CD4-positive, alpha-beta T cell treated with Interleukin-6 at 100 ng/mL for 8 hours (primary cell): Measurements from ENCODE around the gene FARS2.
A peak's percentile ranks its signal among the peaks of the same experiment; 100 is the strongest.

Source experiments
- DNase-seq: peaks from one replicate; pipeline ENCODE4 v3.0.0-alpha.2; 2020; ENCODE audit warnings: mixed read lengths, low spot score

Gene FARS2

GRCh38 chr6:5468586-5468985 lies 207.3 kb downstream of the FARS2 start:
- DNase-seq, result no peak

GRCh38 chr6:5469101-5469846 lies 208.0 kb downstream of the FARS2 start:
- no peak for DNase-seq

- peak; percentile 54 for DNase-seq
Measured at GRCh38 chr6:5471044-5471443, 209.7 kb downstream of the FARS2 start.

GRCh38 chr6:5471637-5472398 lies 210.5 kb downstream of the FARS2 start:
- DNase-seq, result no peak

GRCh38 chr6:5472571-5472970 lies 211.3 kb downstream of the FARS2 start:
- DNase-seq, result no peak

GRCh38 chr6:5475779-5476178 lies 214.5 kb downstream of the FARS2 start:
- DNase-seq, result no peak

GRCh38 chr6:5478380-5478779 lies 217.1 kb downstream of the FARS2 start:
- no peak for DNase-seq

GRCh38 chr6:5481033-5481432 lies 219.7 kb downstream of the FARS2 start:
- DNase-seq, result no peak

GRCh38 chr6:5481750-5482149 lies 220.4 kb downstream of the FARS2 start:
- DNase-seq, result no peak

GRCh38 chr6:5482619-5483018 lies 221.3 kb downstream of the FARS2 start:
- no peak for DNase-seq

GRCh38 chr6:5484692-5485091 lies 223.4 kb downstream of the FARS2 start:
- no peak for DNase-seq

GRCh38 chr6:5486214-5486613 lies 224.9 kb downstream of the FARS2 start:
- DNase-seq, result no peak

GRCh38 chr6:5490501-5491069 lies 229.3 kb downstream of the FARS2 start:
- no peak for DNase-seq

- no peak for DNase-seq
Measured at GRCh38 chr6:5492356-5492755, 231.0 kb downstream of the FARS2 start.

- DNase-seq, result no peak
Measured at GRCh38 chr6:5493806-5494205, 232.5 kb downstream of the FARS2 start.

- DNase-seq, result no peak
Measured at GRCh38 chr6:5497896-5498578, 236.7 kb downstream of the FARS2 start.

- no peak for DNase-seq
Measured at GRCh38 chr6:5498579-5498899, 237.2 kb downstream of the FARS2 start.

GRCh38 chr6:5499644-5500306 lies 238.5 kb downstream of the FARS2 start:
- no peak for DNase-seq

GRCh38 chr6:5501837-5502236 lies 240.5 kb downstream of the FARS2 start:
- DNase-seq, result no peak

GRCh38 chr6:5504078-5504477 lies 242.8 kb downstream of the FARS2 start:
- DNase-seq, result no peak

GRCh38 chr6:5506149-5506548 lies 244.8 kb downstream of the FARS2 start:
- DNase-seq, result no peak

- no peak for DNase-seq
Measured at GRCh38 chr6:5506597-5506996, 245.3 kb downstream of the FARS2 start.
